ENCODE data around the gene KLHL10.
A peak's percentile ranks its signal among the peaks of the same experiment; 100 is the strongest.

The KLHL10 gene

DNA sequence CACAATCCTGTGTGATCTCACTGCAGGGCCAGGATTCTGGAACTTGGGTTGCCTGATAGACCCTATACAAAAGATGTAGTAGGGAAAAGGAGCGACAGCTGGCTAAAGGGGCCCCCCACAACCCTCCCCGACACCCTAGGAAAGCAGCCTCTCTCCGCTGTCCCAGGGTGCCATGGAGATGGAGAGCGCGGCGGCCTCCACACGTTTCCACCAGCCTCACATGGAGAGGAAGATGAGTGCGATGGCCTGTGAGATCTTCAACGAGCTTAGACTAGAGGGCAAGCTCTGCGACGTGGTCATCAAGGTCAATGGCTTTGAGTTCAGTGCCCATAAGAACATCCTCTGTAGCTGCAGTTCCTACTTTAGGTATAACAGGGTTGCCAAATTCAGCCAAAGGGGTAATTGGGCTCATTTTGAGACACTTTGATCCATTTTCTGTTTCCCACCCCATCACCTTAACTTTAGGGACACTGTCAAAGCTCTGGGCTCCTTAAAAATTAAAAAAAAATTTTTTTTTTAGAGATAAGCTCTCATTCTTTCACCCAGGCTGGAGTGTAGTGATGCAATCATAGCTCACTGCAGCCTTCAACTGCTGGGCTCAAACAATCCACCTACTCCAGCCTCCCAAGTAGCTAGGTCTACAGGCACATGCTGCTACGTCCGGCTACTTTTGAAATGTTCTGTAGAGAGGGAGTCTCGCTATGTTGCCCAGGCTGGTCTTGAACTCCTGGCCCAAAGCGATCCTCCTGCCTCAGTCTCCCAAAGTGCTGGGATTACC lies at the start of gene KLHL10:
Gene KLHL10, plus strand, starts transcription at position 65 of the 778 bp plus-strand sequence. Its CDS starts 108 bp downstream, at position 173.
- no peak within 1 kb of the TSS for H3K9ac ChIP-seq (ENCODE audit: insufficient read length)
- peak within 1 kb of the TSS; percentile 93; the same call in 1 of the 2 replicates for H3K4me3 ChIP-seq
- TF ChIP-seq EZH2 (IDR thresholded peaks at IDR 0.05), result no peak
- TF ChIP-seq FOXP2 (optimal IDR thresholded peaks at IDR 0.05; ENCODE audit: control extremely low read depth, extremely low read length, insufficient read depth), result no peak
- TF ChIP-seq POLR2AphosphoS5 (IDR thresholded peaks at IDR 0.05; ENCODE audit: borderline replicate concordance, low read depth, low read length), result no peak
- no peak within 1 kb of the TSS for H3K27ac ChIP-seq
- no peak for DNase-seq (ENCODE audit: low read depth, low spot score)
- H3K9me3 ChIP-seq (ENCODE audit: low read depth, low read length), result no peaks in the 10 kb centered on the region
- H3K36me3 ChIP-seq (ENCODE audit: insufficient read depth, low read length), result peaks cover 7% of the 10 kb centered on the region; the same call in 1 of the 2 replicates

- Histone ChIP-seq H3K36me3 (ENCODE audit: insufficient read depth, low read length) (no peaks in the 10 kb centered on the region), H3K9me3 (ENCODE audit: low read depth, low read length) (no peaks in the 10 kb centered on the region), H3K9ac (ENCODE audit: insufficient read length) (no peak overlapping the region), H3K27ac (no peak overlapping the region), H3K4me3 (no peak overlapping the region)
- TF ChIP-seq POLR2AphosphoS5 (IDR thresholded peaks at IDR 0.05; ENCODE audit: borderline replicate concordance, low read depth, low read length) (no peak), FOXP2 (optimal IDR thresholded peaks at IDR 0.05; ENCODE audit: control extremely low read depth, extremely low read length, insufficient read depth) (no peak), EZH2 (IDR thresholded peaks at IDR 0.05) (no peak)
- DNase-seq (ENCODE audit: low read depth, low spot score), result no peak
These were observed 44.5 kb upstream of the KLHL10 start for GRCh38 chr17:41792845-41793783.

DNA sequence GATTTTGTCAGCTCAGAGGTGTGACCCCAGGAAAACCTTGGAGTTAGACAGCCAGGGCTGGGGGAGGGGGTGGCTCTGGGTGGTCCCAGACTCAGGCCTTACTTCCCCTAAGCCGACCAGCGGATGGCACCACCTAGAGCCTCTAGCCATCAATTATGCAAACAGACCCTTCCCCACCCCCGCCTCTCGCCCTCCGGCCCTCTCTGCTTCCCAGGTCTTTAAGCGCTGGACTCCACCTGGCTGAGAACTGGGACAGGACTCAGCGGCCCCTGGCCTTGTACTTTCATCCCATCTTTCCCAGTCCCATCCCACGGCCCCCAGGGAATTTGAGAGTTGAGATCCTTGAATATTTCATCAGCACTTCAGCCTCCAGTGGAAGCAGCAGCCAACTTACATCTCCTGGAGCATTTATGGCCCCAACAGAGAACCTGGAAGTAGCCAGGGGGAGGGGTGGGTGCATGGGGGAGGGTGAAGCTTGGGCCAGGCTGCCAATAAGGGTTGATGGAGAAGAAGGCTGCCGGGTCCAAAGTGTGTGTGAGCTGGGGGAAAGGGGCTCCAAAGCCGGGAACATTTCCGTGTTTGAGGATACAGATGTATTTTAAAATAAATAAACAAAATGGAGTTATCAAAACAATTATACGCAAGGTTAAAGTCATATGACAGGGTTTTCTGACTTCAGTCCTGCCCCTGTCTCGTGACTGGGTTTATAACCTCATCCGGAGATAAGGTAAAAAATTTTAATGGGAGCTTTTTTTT lies 43.7 kb upstream of the KLHL10 start:
- TF ChIP-seq FOXP2 (optimal IDR thresholded peaks at IDR 0.05; ENCODE audit: control extremely low read depth, extremely low read length, insufficient read depth) (no peak), EZH2 (IDR thresholded peaks at IDR 0.05) (no peak), POLR2AphosphoS5 (IDR thresholded peaks at IDR 0.05; ENCODE audit: borderline replicate concordance, low read depth, low read length) (no peak)
- no peak overlapping the region for H3K4me3 ChIP-seq
- no peak for DNase-seq (ENCODE audit: low read depth, low spot score)
- no peaks in the 10 kb centered on the region for H3K36me3 ChIP-seq (ENCODE audit: insufficient read depth, low read length)
- no peak overlapping the region for H3K27ac ChIP-seq
- no peaks in the 10 kb centered on the region for H3K9me3 ChIP-seq (ENCODE audit: low read depth, low read length)
- H3K9ac ChIP-seq (ENCODE audit: insufficient read length), result no peak overlapping the region

DNA sequence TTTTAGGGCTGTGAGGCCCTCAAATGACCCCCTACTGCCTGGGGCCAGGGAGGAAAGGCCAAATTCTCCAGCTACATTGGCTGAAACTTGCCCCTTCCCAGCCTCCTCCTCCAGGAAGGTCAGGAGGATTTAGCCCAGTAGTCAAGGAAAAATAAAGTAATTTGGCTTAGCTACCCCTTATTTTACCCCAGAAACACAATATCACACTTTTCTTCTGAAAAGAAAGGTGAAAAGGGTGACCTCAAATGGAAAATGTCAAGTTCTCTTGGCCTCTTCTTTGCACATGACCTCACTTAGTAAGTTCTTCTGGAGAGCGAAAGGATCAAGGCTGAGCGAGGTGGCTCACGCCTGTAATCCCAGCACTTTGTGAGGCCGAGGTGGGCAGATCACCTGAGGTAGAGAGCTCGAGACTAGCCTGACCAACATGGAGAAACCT lies 43.1 kb upstream of the KLHL10 start:
- Histone ChIP-seq H3K4me3 (no peak overlapping the region), H3K27ac (no peak overlapping the region), H3K36me3 (ENCODE audit: insufficient read depth, low read length) (no peaks in the 10 kb centered on the region), H3K9me3 (ENCODE audit: low read depth, low read length) (no peaks in the 10 kb centered on the region), H3K9ac (ENCODE audit: insufficient read length) (no peak overlapping the region)
- DNase-seq (ENCODE audit: low read depth, low spot score), result no peak
- TF ChIP-seq FOXP2 (optimal IDR thresholded peaks at IDR 0.05; ENCODE audit: control extremely low read depth, extremely low read length, insufficient read depth) (no peak), POLR2AphosphoS5 (IDR thresholded peaks at IDR 0.05; ENCODE audit: borderline replicate concordance, low read depth, low read length) (no peak)

DNA sequence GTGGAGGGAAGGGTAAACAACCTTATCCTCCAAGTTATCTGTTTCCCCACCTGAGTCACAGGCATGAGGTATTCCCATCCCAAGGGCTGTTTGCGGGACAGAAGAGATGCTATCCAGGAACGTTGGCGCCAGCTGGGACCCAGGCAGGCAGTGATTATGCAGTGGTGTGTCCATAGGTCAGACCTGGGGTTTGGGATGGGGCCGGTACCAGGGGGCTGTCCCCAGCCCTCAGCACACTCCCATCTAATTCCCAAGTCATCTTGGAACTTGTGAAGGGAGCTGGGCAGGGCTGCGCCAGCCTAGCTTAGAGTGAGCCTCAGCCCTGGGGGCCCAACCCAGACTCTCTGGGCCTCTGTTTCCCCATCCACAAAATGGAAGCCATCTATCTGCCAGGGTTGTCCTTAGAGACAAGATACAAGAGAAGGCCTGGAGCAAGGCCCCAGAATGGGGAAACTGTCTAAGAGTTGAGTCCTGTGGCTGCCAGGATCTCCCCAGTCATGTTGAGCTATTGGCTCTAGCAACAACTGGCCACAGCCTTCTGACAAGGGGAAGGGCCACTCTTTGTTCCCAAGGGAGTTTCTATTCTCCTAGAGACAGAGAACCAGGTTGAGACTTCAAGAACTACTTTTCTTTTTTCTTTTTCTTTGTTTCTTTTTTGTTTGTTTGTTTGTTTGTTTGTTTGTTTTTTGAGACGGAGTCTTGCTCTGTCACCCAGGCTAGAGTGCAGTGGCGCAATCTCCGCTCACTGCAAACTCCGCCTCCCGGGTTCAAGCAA lies 41.3 kb upstream of the KLHL10 start:
- no peaks in the 10 kb centered on the region for H3K36me3 ChIP-seq (ENCODE audit: insufficient read depth, low read length)
- H3K27ac ChIP-seq, result no peak overlapping the region; the same call in 1 of the 2 replicates
- no peak for DNase-seq (ENCODE audit: low read depth, low spot score)
- TF ChIP-seq EZH2 (IDR thresholded peaks at IDR 0.05) (no peak), FOXP2 (optimal IDR thresholded peaks at IDR 0.05; ENCODE audit: control extremely low read depth, extremely low read length, insufficient read depth) (no peak), POLR2AphosphoS5 (IDR thresholded peaks at IDR 0.05; ENCODE audit: borderline replicate concordance, low read depth, low read length) (no peak)
- H3K9ac ChIP-seq (ENCODE audit: insufficient read length), result no peak overlapping the region
- no peak overlapping the region for H3K4me3 ChIP-seq
- H3K9me3 ChIP-seq (ENCODE audit: low read depth, low read length), result no peaks in the 10 kb centered on the region

- H3K4me3 ChIP-seq, result no peak overlapping the region
- no peak for TF ChIP-seq FOXP2 (optimal IDR thresholded peaks at IDR 0.05; ENCODE audit: control extremely low read depth, extremely low read length, insufficient read depth)
- TF ChIP-seq POLR2AphosphoS5 (IDR thresholded peaks at IDR 0.05; ENCODE audit: borderline replicate concordance, low read depth, low read length), result no peak
- TF ChIP-seq EZH2 (IDR thresholded peaks at IDR 0.05), result no peak
- H3K9me3 ChIP-seq (ENCODE audit: low read depth, low read length), result no peaks in the 10 kb centered on the region
- no peaks in the 10 kb centered on the region for H3K36me3 ChIP-seq (ENCODE audit: insufficient read depth, low read length)
- H3K9ac ChIP-seq (ENCODE audit: insufficient read length), result no peak overlapping the region
- no peak overlapping the region for H3K27ac ChIP-seq
- DNase-seq (ENCODE audit: low read depth, low spot score), result no peak
These were observed 40.2 kb upstream of the KLHL10 start for GRCh38 chr17:41797377-41797776.

GRCh38 chr17:41799366-41799765 lies 38.3 kb upstream of the KLHL10 start:
- H3K27ac ChIP-seq, result no peak overlapping the region
- no peak overlapping the region for H3K4me3 ChIP-seq
- no peak for DNase-seq (ENCODE audit: low read depth, low spot score)
- no peak overlapping the region for H3K9ac ChIP-seq (ENCODE audit: insufficient read length)
- H3K9me3 ChIP-seq (ENCODE audit: low read depth, low read length), result no peaks in the 10 kb centered on the region
- H3K36me3 ChIP-seq (ENCODE audit: insufficient read depth, low read length), result no peaks in the 10 kb centered on the region
- TF ChIP-seq POLR2AphosphoS5 (IDR thresholded peaks at IDR 0.05; ENCODE audit: borderline replicate concordance, low read depth, low read length) (no peak), EZH2 (IDR thresholded peaks at IDR 0.05) (no peak), FOXP2 (optimal IDR thresholded peaks at IDR 0.05; ENCODE audit: control extremely low read depth, extremely low read length, insufficient read depth) (no peak)
